Caco-2 (cell line): ENCODE data around the gene MYG1. TPM values are rescaled to one million over a fixed set of nuclear protein-coding genes. Genes with fewer than 3 reads are reported as not detected.

Experiments
- BruUV-seq: library from RNA; stranded (reverse); fragments of 400-500 nt; replicated peaks from 2 replicates; lab custom pipeline; 2021; lab: Mats Ljungman, UMichigan
- CTCF ChIA-PET: fragments of 300-600 bp; sonication (Branson Sonifier 250); formaldehyde crosslinking; loops from one replicate; lab custom pipeline; 2022; ENCODE audit warnings: antibody characterized with exemption; lab: Charles Lee
- POLR2A ChIA-PET: fragments of 300-600 bp; sonication (Branson Sonifier 250); formaldehyde crosslinking; loops from one replicate; lab custom pipeline; 2022; ENCODE audit warnings: antibody characterized with exemption; lab: Charles Lee
- DNase-seq, 2 experiments: peaks; one replicate each; pipeline versions ENCODE4 v3.0.0 to v3.0.0-alpha.2; 2020 to 2022
- H3K27me3 ChIP-seq: replicated peaks from 2 replicates; pipeline ENCODE4 v1.6.0; 2011; ENCODE audit warnings: low read length; ENCODE audit not compliant: control insufficient read depth, insufficient read depth
- H3K36me3 ChIP-seq: 2 replicates; pipeline ENCODE4 v1.5.1; 2011; ENCODE audit warnings: low read length; ENCODE audit not compliant: control insufficient read depth, insufficient read depth
- H3K4me1 ChIP-seq: fragments of 250-450 bp; sonication (Bioruptor Pico); 2 replicates; pipeline ENCODE4 v1.5.1; 2020; ENCODE audit warnings: mild to moderate bottlenecking
- H3K4me3 ChIP-seq: 2 replicates; pipeline ENCODE4 v1.5.1; 2011; ENCODE audit warnings: low read depth, mild to moderate bottlenecking, control low read depth, low read length
- H3K9me3 ChIP-seq: fragments of 250-450 bp; sonication (Bioruptor Pico); 2 replicates; pipeline ENCODE4 v1.5.1; 2020; ENCODE audit warnings: mild to moderate bottlenecking, moderate library complexity
- H3K27ac Mint-ChIP-seq: one replicate; pipeline ENCODE4 v1.8.0; 2022; ENCODE audit warnings: mixed read lengths; ENCODE audit not compliant: unreplicated experiment
- H3K27me3 Mint-ChIP-seq: one replicate; pipeline ENCODE4 v1.8.0; 2022; ENCODE audit warnings: mixed read lengths; ENCODE audit not compliant: insufficient read depth, unreplicated experiment
- H3K36me3 Mint-ChIP-seq: one replicate; pipeline ENCODE4 v1.8.0; 2022; ENCODE audit warnings: mild to moderate bottlenecking, mixed read lengths; ENCODE audit not compliant: insufficient read depth, unreplicated experiment
- H3K4me1 Mint-ChIP-seq: one replicate; pipeline ENCODE4 v1.8.0; 2022; ENCODE audit warnings: low read depth, mixed read lengths; ENCODE audit not compliant: unreplicated experiment
- H3K4me3 Mint-ChIP-seq: one replicate; pipeline ENCODE4 v1.8.0; 2022; ENCODE audit warnings: mild to moderate bottlenecking, moderate library complexity, mixed read lengths; ENCODE audit not compliant: unreplicated experiment
- H3K9me3 Mint-ChIP-seq: one replicate; pipeline ENCODE4 v1.8.0; 2022; ENCODE audit warnings: mixed read lengths; ENCODE audit not compliant: unreplicated experiment
- CTCF ChIP-seq, 2 experiments: fragments of 200-600 bp in 1 of 2; IDR thresholded peaks; 1 replicate in 1 of 2; 2 replicates in 1 of 2; pipeline versions ENCODE4 v1.5.1 to v1.8.0; 2011 to 2022; ENCODE audit warnings: antibody characterized with exemption in 1 of 2, control low read depth in 1 of 2, inconsistent platforms in 1 of 2, low read depth in 1 of 2, low read length in 1 of 2, mild to moderate bottlenecking in 1 of 2, moderate library complexity in 1 of 2; ENCODE audit not compliant: insufficient read depth in 1 of 2, severe bottlenecking in 1 of 2, unreplicated experiment in 1 of 2
- intact Hi-C: fragments of 100-400 bp; cut with micrococcal nuclease; formaldehyde crosslinking; loops from one replicate; pipeline ENCODE4 v1.10.0; 2022; ENCODE audit not compliant: unreplicated experiment
- total RNA-seq: library from RNA; stranded (reverse); gene quantifications from 2 replicates; pipeline ENCODE4 v1.2.3, GENCODE V29; 2022

The MYG1 gene
- total RNA-seq, 1 experiment from 2014 or later = 59.8 TPM

GRCh38 chr12:53333289-53333688, 33.8 kb downstream of the MYG1 start:
- Mint-ChIP-seq H3K9me3 (no peaks in the 10 kb centered on the region), H3K36me3 (no peaks in the 10 kb centered on the region), H3K27me3 (peaks cover 5% of the 10 kb centered on the region), H3K4me3 (no peak overlapping the region), H3K4me1 (peaks cover 15% of the 10 kb centered on the region), H3K27ac (no peak overlapping the region)
- Histone ChIP-seq H3K4me3 (no peak overlapping the region), H3K36me3 (no peaks in the 10 kb centered on the region), H3K27me3 (no peaks in the 10 kb centered on the region), H3K9me3 (no peaks in the 10 kb centered on the region), H3K4me1 (no peaks in the 10 kb centered on the region)
- CTCF ChIA-PET = no interaction called here
- intact Hi-C loops = no loop called here
- POLR2A ChIA-PET = interaction anchor here (0.6 kb wide), 1 partner anchor 146 kb away, joined by 3 read pairs; no protein-coding TSS in a partner anchor
- BruUV-seq = no TSS peak
- TF ChIP-seq CTCF (IDR thresholded peaks at IDR 0.05; ENCODE audit: insufficient read depth in 1 of 2, low read depth in 1 of 2, low read length in 1 of 2, severe bottlenecking in 1 of 2, unreplicated experiment in 1 of 2) = no peak
- DNase-seq = no peak

- H3K27ac Mint-ChIP-seq = no peak overlapping the region
- H3K4me3 Mint-ChIP-seq = no peak overlapping the region
- peaks cover 7% of the 10 kb centered on the region for H3K27me3 Mint-ChIP-seq
- no peaks in the 10 kb centered on the region for H3K9me3 Mint-ChIP-seq
- POLR2A ChIA-PET = interaction anchor here (0.6 kb wide), 1 partner anchor 146 kb away, joined by 3 read pairs; no protein-coding TSS in a partner anchor
- 0 out of 2 replicates have a peak, but pooled peaks cover 2% of the 10 kb centered on the region for H3K4me1 ChIP-seq
- no peak for TF ChIP-seq CTCF (IDR thresholded peaks at IDR 0.05; ENCODE audit: insufficient read depth in 1 of 2, low read depth in 1 of 2, low read length in 1 of 2, severe bottlenecking in 1 of 2, unreplicated experiment in 1 of 2)
- intact Hi-C loops = no loop called here
- no peak overlapping the region for H3K4me3 ChIP-seq
- no peak for DNase-seq
- no peaks in the 10 kb centered on the region for H3K36me3 ChIP-seq
- H3K9me3 ChIP-seq = no peaks in the 10 kb centered on the region
- CTCF ChIA-PET = no interaction called here
- no peaks in the 10 kb centered on the region for H3K36me3 Mint-ChIP-seq
- BruUV-seq = no TSS peak
- no peaks in the 10 kb centered on the region for H3K27me3 ChIP-seq
- H3K4me1 Mint-ChIP-seq = peaks cover 17% of the 10 kb centered on the region
These were observed 34.4 kb downstream of the MYG1 start for GRCh38 chr12:53333845-53334244.

GRCh38 chr12:53334822-53335221, 35.3 kb downstream of the MYG1 start:
- Mint-ChIP-seq H3K4me1 (peaks cover 11% of the 10 kb centered on the region), H3K4me3 (no peak overlapping the region), H3K27ac (no peak overlapping the region), H3K27me3 (peaks cover 7% of the 10 kb centered on the region), H3K36me3 (no peaks in the 10 kb centered on the region), H3K9me3 (no peaks in the 10 kb centered on the region)
- H3K36me3 ChIP-seq = no peaks in the 10 kb centered on the region
- H3K4me3 ChIP-seq = no peak overlapping the region
- no TSS peak for BruUV-seq
- POLR2A ChIA-PET = no interaction called here
- DNase-seq = no peak
- intact Hi-C loops = no loop called here
- 0 out of 2 replicates have a peak, but pooled peaks cover 2% of the 10 kb centered on the region for H3K4me1 ChIP-seq
- no peaks in the 10 kb centered on the region for H3K9me3 ChIP-seq
- TF ChIP-seq CTCF (IDR thresholded peaks at IDR 0.05; ENCODE audit: insufficient read depth in 1 of 2, low read depth in 1 of 2, low read length in 1 of 2, severe bottlenecking in 1 of 2, unreplicated experiment in 1 of 2) = no peak
- CTCF ChIA-PET = interaction anchor here (0.6 to 1.8 kb wide), 5 partner anchors 9 to 166 kb away, joined by 3 to 6 read pairs (median 5); partner anchors contain the start of gene TARBP2
- H3K27me3 ChIP-seq = no peaks in the 10 kb centered on the region
